HepG2 (cell line): ENCODE data around the gene ZMIZ2. TPM values are rescaled to one million over a fixed set of nuclear protein-coding genes. Genes with fewer than 3 reads are reported as not detected.

Experiments
- CBX1 ChIP-seq: IDR thresholded peaks from one replicate; pipeline ENCODE4 v1.6.1; 2016; ENCODE audit warnings: antibody characterized with exemption, low read depth
- ETV5 ChIP-seq: IDR thresholded peaks from 2 replicates; pipeline ENCODE4 v1.6.1; 2018; ENCODE audit warnings: missing biosample characterization, missing genetic modification reagents, inconsistent platforms, borderline replicate concordance
- MED1 ChIP-seq: sonication (generic); formaldehyde crosslinking; IDR thresholded peaks from 2 replicates; pipeline ENCODE4 v1.4.0; 2020; ENCODE audit warnings: missing genetic modification reagents
- REXO4 ChIP-seq: sonication (generic); formaldehyde crosslinking; IDR thresholded peaks from 2 replicates; pipeline ENCODE4 v1.8.0; 2022; ENCODE audit warnings: missing genetic modification reagents, mild to moderate bottlenecking, borderline replicate concordance
- TBX3 ChIP-seq: fragments of 450-650 bp; IDR thresholded peaks from 2 replicates; pipeline ENCODE4 v1.6.1; 2017; ENCODE audit warnings: antibody characterized with exemption, mild to moderate bottlenecking, inconsistent platforms, borderline replicate concordance
- UBTF ChIP-seq: sonication (generic); formaldehyde crosslinking; IDR thresholded peaks from 2 replicates; pipeline ENCODE4 v1.4.0; 2020; ENCODE audit warnings: mild to moderate bottlenecking, missing genetic modification reagents
- ZNF501 ChIP-seq: sonication (generic); formaldehyde crosslinking; IDR thresholded peaks from 2 replicates; pipeline ENCODE4 v1.5.1; 2020; ENCODE audit warnings: mild to moderate bottlenecking, moderate library complexity, missing genetic modification reagents
- ZNF614 ChIP-seq: IDR thresholded peaks from 2 replicates; pipeline ENCODE4 v1.6.1; 2018; ENCODE audit warnings: missing biosample characterization, missing genetic modification reagents, inconsistent platforms, borderline replicate concordance
- ZNF747 ChIP-seq: sonication (generic); formaldehyde crosslinking; IDR thresholded peaks from 2 replicates; pipeline ENCODE4 v1.8.1; 2023; ENCODE audit warnings: missing genetic modification reagents, mild to moderate bottlenecking, borderline replicate concordance
- polyA plus RNA-seq, 8 experiments: library from polyadenylated mRNA; depleted of rRNA in 3 of 8; stranded (reverse) in 7 of 8; unstranded in 1 of 8; fragments of >200 nt; fragmentation: Illumina TruSeq in 4 of 8; extraction: Trizol in 4 of 8; gene quantifications; 2 replicates each; pipeline versions ENCODE4 v1.2.1 to v1.2.3, GENCODE V29; 2011 to 2016; ENCODE audit warnings: low read depth in 4 of 8, missing spikeins in 1 of 8, mixed read lengths in 1 of 8; ENCODE audit not compliant: insufficient read depth in 1 of 8
- total RNA-seq, 5 experiments: library from RNA; depleted of rRNA; stranded (reverse); fragments of >200 nt; fragmentation: Illumina TruSeq; extraction: Trizol; gene quantifications; 2 replicates each; pipeline ENCODE4 v1.2.3, GENCODE V29; 2016; ENCODE audit warnings: low read depth in 1 of 5
- TF ChIP-seq, protein P1 (sequence below): sonication (generic); formaldehyde crosslinking; IDR thresholded peaks from 2 replicates; pipeline ENCODE4 v1.5.0; 2020; ENCODE audit warnings: mild to moderate bottlenecking, missing genetic modification reagents
- TF ChIP-seq, protein P2 (sequence below), 2 experiments: fragments of 450-650 bp in 1 of 2; sonication (generic) in 1 of 2; formaldehyde crosslinking in 1 of 2; IDR thresholded peaks; 2 replicates each; pipeline versions ENCODE4 v1.6.1 to v1.8.0; 2016 to 2022; ENCODE audit warnings: antibody characterized with exemption in 1 of 2, mild to moderate bottlenecking in 1 of 2, missing genetic modification reagents in 1 of 2
- TF ChIP-seq, protein P3 (sequence below): sonication (generic); formaldehyde crosslinking; IDR thresholded peaks from 2 replicates; pipeline ENCODE4 v1.5.1; 2020; ENCODE audit warnings: missing genetic modification reagents, mild to moderate bottlenecking, borderline replicate concordance

Gene ZMIZ2
- total and polyA plus RNA-seq, 2 of the 13 experiments (the other 11 are each of a cell fraction or from before 2014, with no cell fraction given) = 4.9 to 7.9 TPM

DNA sequence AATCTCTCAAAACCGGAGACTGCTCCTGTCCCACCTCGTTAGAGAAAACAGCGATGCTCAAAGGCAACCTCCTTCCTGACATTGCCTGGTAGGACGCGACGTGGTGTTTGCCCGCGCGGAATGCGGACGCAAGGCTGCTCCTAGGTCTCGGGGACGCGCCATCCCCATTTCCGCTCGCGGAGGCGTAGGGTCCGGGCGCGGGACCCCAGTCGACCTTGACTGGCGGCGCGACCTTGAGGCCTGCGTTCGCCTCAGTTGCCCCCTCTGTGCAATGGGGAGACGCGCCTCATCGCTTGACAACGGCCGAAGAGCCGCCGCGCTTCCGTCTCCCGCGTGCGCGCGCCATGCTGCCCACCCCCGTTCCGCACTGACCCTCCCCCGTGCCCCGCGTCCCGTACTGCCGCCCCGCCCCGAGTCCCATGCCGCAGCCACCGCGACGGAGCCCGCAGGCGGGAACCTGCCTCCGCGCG lies 47.4 kb downstream of the ZMIZ2 start (continued):
- TF ChIP-seq, protein P1, sequence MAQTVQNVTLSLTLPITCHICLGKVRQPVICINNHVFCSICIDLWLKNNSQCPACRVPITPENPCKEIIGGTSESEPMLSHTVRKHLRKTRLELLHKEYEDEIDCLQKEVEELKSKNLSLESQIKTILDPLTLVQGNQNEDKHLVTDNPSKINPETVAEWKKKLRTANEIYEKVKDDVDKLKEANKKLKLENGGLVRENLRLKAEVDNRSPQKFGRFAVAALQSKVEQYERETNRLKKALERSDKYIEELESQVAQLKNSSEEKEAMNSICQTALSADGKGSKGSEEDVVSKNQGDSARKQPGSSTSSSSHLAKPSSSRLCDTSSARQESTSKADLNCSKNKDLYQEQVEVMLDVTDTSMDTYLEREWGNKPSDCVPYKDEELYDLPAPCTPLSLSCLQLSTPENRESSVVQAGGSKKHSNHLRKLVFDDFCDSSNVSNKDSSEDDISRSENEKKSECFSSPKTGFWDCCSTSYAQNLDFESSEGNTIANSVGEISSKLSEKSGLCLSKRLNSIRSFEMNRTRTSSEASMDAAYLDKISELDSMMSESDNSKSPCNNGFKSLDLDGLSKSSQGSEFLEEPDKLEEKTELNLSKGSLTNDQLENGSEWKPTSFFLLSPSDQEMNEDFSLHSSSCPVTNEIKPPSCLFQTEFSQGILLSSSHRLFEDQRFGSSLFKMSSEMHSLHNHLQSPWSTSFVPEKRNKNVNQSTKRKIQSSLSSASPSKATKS (CRISPR knock-in tag) = no peak
- TF ChIP-seq CBX1 = peak; percentile 37
- TF ChIP-seq ZNF614 = 0 out of 2 replicates have a peak, but pooled peaks have one; percentile 14
- peak; percentile 80 for TF ChIP-seq ETV5 (CRISPR knock-in tag)
- TF ChIP-seq, protein P2, sequence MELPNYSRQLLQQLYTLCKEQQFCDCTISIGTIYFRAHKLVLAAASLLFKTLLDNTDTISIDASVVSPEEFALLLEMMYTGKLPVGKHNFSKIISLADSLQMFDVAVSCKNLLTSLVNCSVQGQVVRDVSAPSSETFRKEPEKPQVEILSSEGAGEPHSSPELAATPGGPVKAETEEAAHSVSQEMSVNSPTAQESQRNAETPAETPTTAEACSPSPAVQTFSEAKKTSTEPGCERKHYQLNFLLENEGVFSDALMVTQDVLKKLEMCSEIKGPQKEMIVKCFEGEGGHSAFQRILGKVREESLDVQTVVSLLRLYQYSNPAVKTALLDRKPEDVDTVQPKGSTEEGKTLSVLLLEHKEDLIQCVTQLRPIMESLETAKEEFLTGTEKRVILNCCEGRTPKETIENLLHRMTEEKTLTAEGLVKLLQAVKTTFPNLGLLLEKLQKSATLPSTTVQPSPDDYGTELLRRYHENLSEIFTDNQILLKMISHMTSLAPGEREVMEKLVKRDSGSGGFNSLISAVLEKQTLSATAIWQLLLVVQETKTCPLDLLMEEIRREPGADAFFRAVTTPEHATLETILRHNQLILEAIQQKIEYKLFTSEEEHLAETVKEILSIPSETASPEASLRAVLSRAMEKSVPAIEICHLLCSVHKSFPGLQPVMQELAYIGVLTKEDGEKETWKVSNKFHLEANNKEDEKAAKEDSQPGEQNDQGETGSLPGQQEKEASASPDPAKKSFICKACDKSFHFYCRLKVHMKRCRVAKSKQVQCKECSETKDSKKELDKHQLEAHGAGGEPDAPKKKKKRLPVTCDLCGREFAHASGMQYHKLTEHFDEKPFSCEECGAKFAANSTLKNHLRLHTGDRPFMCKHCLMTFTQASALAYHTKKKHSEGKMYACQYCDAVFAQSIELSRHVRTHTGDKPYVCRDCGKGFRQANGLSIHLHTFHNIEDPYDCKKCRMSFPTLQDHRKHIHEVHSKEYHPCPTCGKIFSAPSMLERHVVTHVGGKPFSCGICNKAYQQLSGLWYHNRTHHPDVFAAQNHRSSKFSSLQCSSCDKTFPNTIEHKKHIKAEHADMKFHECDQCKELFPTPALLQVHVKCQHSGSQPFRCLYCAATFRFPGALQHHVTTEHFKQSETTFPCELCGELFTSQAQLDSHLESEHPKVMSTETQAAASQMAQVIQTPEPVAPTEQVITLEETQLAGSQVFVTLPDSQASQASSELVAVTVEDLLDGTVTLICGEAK (IDR thresholded peaks at IDR 0.05) = no peak
- TF ChIP-seq, protein P2 (CRISPR knock-in tag; IDR thresholded peaks at IDR 0.05) = no peak; the same call in 1 of the 2 replicates
- peak; percentile 22 for TF ChIP-seq MED1 (CRISPR knock-in tag)
- TF ChIP-seq, protein P3, sequence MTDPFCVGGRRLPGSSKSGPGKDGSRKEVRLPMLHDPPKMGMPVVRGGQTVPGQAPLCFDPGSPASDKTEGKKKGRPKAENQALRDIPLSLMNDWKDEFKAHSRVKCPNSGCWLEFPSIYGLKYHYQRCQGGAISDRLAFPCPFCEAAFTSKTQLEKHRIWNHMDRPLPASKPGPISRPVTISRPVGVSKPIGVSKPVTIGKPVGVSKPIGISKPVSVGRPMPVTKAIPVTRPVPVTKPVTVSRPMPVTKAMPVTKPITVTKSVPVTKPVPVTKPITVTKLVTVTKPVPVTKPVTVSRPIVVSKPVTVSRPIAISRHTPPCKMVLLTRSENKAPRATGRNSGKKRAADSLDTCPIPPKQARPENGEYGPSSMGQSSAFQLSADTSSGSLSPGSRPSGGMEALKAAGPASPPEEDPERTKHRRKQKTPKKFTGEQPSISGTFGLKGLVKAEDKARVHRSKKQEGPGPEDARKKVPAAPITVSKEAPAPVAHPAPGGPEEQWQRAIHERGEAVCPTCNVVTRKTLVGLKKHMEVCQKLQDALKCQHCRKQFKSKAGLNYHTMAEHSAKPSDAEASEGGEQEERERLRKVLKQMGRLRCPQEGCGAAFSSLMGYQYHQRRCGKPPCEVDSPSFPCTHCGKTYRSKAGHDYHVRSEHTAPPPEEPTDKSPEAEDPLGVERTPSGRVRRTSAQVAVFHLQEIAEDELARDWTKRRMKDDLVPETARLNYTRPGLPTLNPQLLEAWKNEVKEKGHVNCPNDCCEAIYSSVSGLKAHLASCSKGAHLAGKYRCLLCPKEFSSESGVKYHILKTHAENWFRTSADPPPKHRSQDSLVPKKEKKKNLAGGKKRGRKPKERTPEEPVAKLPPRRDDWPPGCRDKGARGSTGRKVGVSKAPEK (CRISPR knock-in tag) = no peak; the same call in 1 of the 2 replicates
- no peak for TF ChIP-seq ZNF501
- TF ChIP-seq REXO4 (CRISPR knock-in tag) = no peak
- no peak for TF ChIP-seq TBX3
- TF ChIP-seq UBTF (CRISPR knock-in tag) = peak; percentile 43; the same call in 1 of the 2 replicates
- peak; percentile 69; the same call in 1 of the 2 replicates for TF ChIP-seq ZNF747 (CRISPR knock-in tag)
